GM19455 (cell line): ENCODE data around the gene SLC2A9.
"Not testable (repeated sequence)": the region's sequence is repeated elsewhere in the genome, so short reads cannot be mapped to it uniquely, and the experiment has no call there.

Experiments
- ATAC-seq: cut with Tn5 transposase; IDR thresholded peaks from one replicate; pipeline ENCODE4 v1.9.1; 2021; ENCODE audit not compliant: unreplicated experiment

Gene SLC2A9

GRCh38 chr4:9999956-10000561, 21.2 kb downstream of the SLC2A9 start:
- ATAC-seq = peak; percentile 40

GRCh38 chr4:9997886-9998285, 23.4 kb downstream of the SLC2A9 start:
- no peak for ATAC-seq

GRCh38 chr4:9996319-9997110, 24.8 kb downstream of the SLC2A9 start:
- ATAC-seq = no peak

- ATAC-seq = no peak
These were observed 26.9 kb downstream of the SLC2A9 start for GRCh38 chr4:9994246-9994847.

GRCh38 chr4:9989918-9990635, 31.2 kb downstream of the SLC2A9 start:
- no peak for ATAC-seq

- no peak for ATAC-seq
These were observed 32.4 kb downstream of the SLC2A9 start for GRCh38 chr4:9988933-9989332.

- ATAC-seq = no peak
These were observed 32.9 kb downstream of the SLC2A9 start for GRCh38 chr4:9988363-9988749.

GRCh38 chr4:9987749-9988362, 33.4 kb downstream of the SLC2A9 start:
- ATAC-seq = peak; percentile 66

GRCh38 chr4:9984621-9985020, 36.7 kb downstream of the SLC2A9 start:
- no peak for ATAC-seq

GRCh38 chr4:9983211-9983610, 38.1 kb downstream of the SLC2A9 start:
- no peak for ATAC-seq

- not testable (repeated sequence) for ATAC-seq
These were observed 39.4 kb downstream of the SLC2A9 start for GRCh38 chr4:9981899-9982298.

- no peak for ATAC-seq
These were observed 40.4 kb downstream of the SLC2A9 start for GRCh38 chr4:9980898-9981297.

- ATAC-seq = no peak
These were observed 42.1 kb downstream of the SLC2A9 start for GRCh38 chr4:9979101-9979701.

GRCh38 chr4:9977518-9978031, 43.7 kb downstream of the SLC2A9 start:
- ATAC-seq = no peak

GRCh38 chr4:9976781-9977180, 44.5 kb downstream of the SLC2A9 start:
- ATAC-seq = no peak

- ATAC-seq = no peak
These were observed 45.0 kb downstream of the SLC2A9 start for GRCh38 chr4:9976293-9976692.

GRCh38 chr4:9971711-9972110, 49.6 kb downstream of the SLC2A9 start:
- ATAC-seq = no peak

- ATAC-seq = peak; percentile 88
These were observed 50.8 kb downstream of the SLC2A9 start for GRCh38 chr4:9970399-9971011.

- peak; percentile 23 for ATAC-seq
These were observed 51.5 kb downstream of the SLC2A9 start for GRCh38 chr4:9969526-9970398.
